Hepatocyte (in vitro differentiated cells): ENCODE measurements around the gene KRT7. TPM values are rescaled to one million over a fixed set of nuclear protein-coding genes. Genes with fewer than 3 reads are reported as not detected.

Experiments
- DNase-seq: peaks from one replicate; pipeline ENCODE4 v3.0.0-alpha.2; 2016; ENCODE audit warnings: low spot score
- H2AFZ ChIP-seq: fragments of 200-600 bp; sonication (generic); 2 replicates; pipeline ENCODE4 v1.6.0; 2016; ENCODE audit warnings: antibody characterized with exemption, mild to moderate bottlenecking
- H3K27ac ChIP-seq: fragments of 200-600 bp; sonication (generic); 2 replicates; pipeline ENCODE4 v1.5.1; 2016; ENCODE audit warnings: mild to moderate bottlenecking
- H3K27me3 ChIP-seq: fragments of 200-600 bp; sonication (generic); 2 replicates; pipeline ENCODE4 v1.6.1; 2016
- H3K36me3 ChIP-seq: fragments of 200-600 bp; sonication (generic); replicated peaks from 2 replicates; pipeline ENCODE4 v1.5.1; 2016; ENCODE audit warnings: low read depth; ENCODE audit not compliant: insufficient read depth
- H3K4me1 ChIP-seq: fragments of 200-600 bp; sonication (generic); 2 replicates; pipeline ENCODE4 v1.5.1; 2016; ENCODE audit warnings: mild to moderate bottlenecking, moderate library complexity; ENCODE audit not compliant: insufficient read depth
- H3K4me2 ChIP-seq: fragments of 200-600 bp; sonication (generic); 2 replicates; pipeline ENCODE4 v1.6.0; 2016
- H3K4me3 ChIP-seq: fragments of 200-600 bp; sonication (generic); 2 replicates; pipeline ENCODE4 v1.5.1; 2016; ENCODE audit warnings: mild to moderate bottlenecking
- H3K79me2 ChIP-seq: fragments of 200-600 bp; sonication (generic); 2 replicates; pipeline ENCODE4 v1.6.0; 2017; ENCODE audit warnings: mild to moderate bottlenecking
- H3K9me2 ChIP-seq: fragments of 200-600 bp; sonication (generic); replicated peaks from 2 replicates; pipeline ENCODE4 v1.6.0; 2017; ENCODE audit warnings: mild to moderate bottlenecking; ENCODE audit not compliant: insufficient read depth
- H3K9me3 ChIP-seq: fragments of 200-600 bp; sonication (generic); 2 replicates; pipeline ENCODE4 v1.5.1; 2016; ENCODE audit warnings: low read depth, mild to moderate bottlenecking
- H4K20me1 ChIP-seq: fragments of 200-600 bp; sonication (generic); 2 replicates; pipeline ENCODE4 v1.6.0; 2016; ENCODE audit warnings: mild to moderate bottlenecking; ENCODE audit not compliant: insufficient read depth, poor library complexity, severe bottlenecking
- CTCF ChIP-seq: fragments of 200-600 bp; sonication (generic); IDR thresholded peaks from 2 replicates; pipeline ENCODE4 v1.5.1; 2016; ENCODE audit warnings: antibody characterized with exemption, mild to moderate bottlenecking; ENCODE audit not compliant: poor library complexity
- EZH2 ChIP-seq: fragments of 200-600 bp; sonication (generic); IDR thresholded peaks from 2 replicates; pipeline ENCODE4 v1.6.1; 2016; ENCODE audit warnings: antibody characterized with exemption, mild to moderate bottlenecking, borderline replicate concordance
- EZH2phosphoT487 ChIP-seq: fragments of 200-600 bp; sonication (generic); IDR thresholded peaks from one replicate; pipeline ENCODE4 v1.6.1; 2018; ENCODE audit warnings: antibody characterized with exemption, mild to moderate bottlenecking, low read depth, moderate library complexity; ENCODE audit not compliant: unreplicated experiment, severe bottlenecking
- WGBS: methylation state at CpG from one replicate; pipeline ENCODE4 v1.1.6; 2016; ENCODE audit warnings: low lambda C conversion rate; ENCODE audit errors: missing lambda C conversion rate; 5-methylcytosine and 5-hydroxymethylcytosine counted together
- polyA plus RNA-seq: library from polyadenylated mRNA; unstranded; fragments of >200 nt; fragmentation: Nextera tagmentation; extraction: Ambion mirVana; gene quantifications from 2 replicates; pipeline ENCODE4 v1.2.1, GENCODE V29; 2016
- total RNA-seq: library from RNA; depleted of rRNA; stranded (reverse); fragments of >200 nt; gene quantifications from 2 replicates; pipeline ENCODE4 v1.2.3, GENCODE V29; 2014

Gene KRT7
- total and polyA plus RNA-seq, 2 experiments from 2014 or later = 27.1 to 33.3 TPM

GRCh38 chr12:52193532-52193931, 39.5 kb upstream of the KRT7 start:
- Histone ChIP-seq H3K27ac (peak overlapping the region; percentile 86), H3K4me1 (peaks cover 45% of the 10 kb centered on the region), H3K4me2 (peak overlapping the region; percentile 35)

GRCh38 chr12:52193991-52194390, 39.1 kb upstream of the KRT7 start:
- H3K4me2 ChIP-seq = peak overlapping the region; percentile 35
- peak overlapping the region; percentile 86 for H3K27ac ChIP-seq

More at GRCh38 chr12:52193532-52193931, 39.5 kb upstream of the KRT7 start:
- Histone ChIP-seq H3K27me3 (no peaks in the 10 kb centered on the region), H3K79me2 (no peaks in the 10 kb centered on the region), H3K9me3 (no peaks in the 10 kb centered on the region), H3K36me3 (no peaks in the 10 kb centered on the region), H3K4me3 (no peak overlapping the region), H2AFZ (no peak overlapping the region), H4K20me1 (no peaks in the 10 kb centered on the region), H3K9me2 (no peaks in the 10 kb centered on the region)
- WGBS = 62% methylated on average over 5 of the region's 6 CpGs
- no peak for DNase-seq
- TF ChIP-seq CTCF (no peak), EZH2 (no peak), EZH2phosphoT487 (no peak)

GRCh38 chr12:52195065-52195730, 37.8 kb upstream of the KRT7 start:
- H3K36me3 ChIP-seq = no peaks in the 10 kb centered on the region
- no peaks in the 10 kb centered on the region for H3K9me2 ChIP-seq
- DNase-seq = peak; percentile 49
- no peak overlapping the region for H3K4me3 ChIP-seq
- no peak for TF ChIP-seq EZH2phosphoT487
- TF ChIP-seq EZH2 = no peak
- TF ChIP-seq CTCF = no peak
- WGBS = 77% methylated on average over 8 of the region's 8 CpGs
- peaks cover 39% of the 10 kb centered on the region for H3K4me1 ChIP-seq
- no peaks in the 10 kb centered on the region for H3K9me3 ChIP-seq
- H4K20me1 ChIP-seq = no peaks in the 10 kb centered on the region
- peak overlapping the region; percentile 35 for H3K4me2 ChIP-seq
- no peak overlapping the region for H2AFZ ChIP-seq
- H3K27me3 ChIP-seq = no peaks in the 10 kb centered on the region
- H3K79me2 ChIP-seq = no peaks in the 10 kb centered on the region
- H3K27ac ChIP-seq = peak overlapping the region; percentile 86

More at GRCh38 chr12:52193991-52194390, 39.1 kb upstream of the KRT7 start:
- no peaks in the 10 kb centered on the region for H3K36me3 ChIP-seq
- no peaks in the 10 kb centered on the region for H3K27me3 ChIP-seq
- peaks cover 45% of the 10 kb centered on the region for H3K4me1 ChIP-seq
- TF ChIP-seq EZH2 = no peak
- TF ChIP-seq CTCF = no peak
- WGBS = 56% methylated on average over 6 of the region's 6 CpGs
- H3K4me3 ChIP-seq = no peak overlapping the region
- peak; percentile 62 for DNase-seq
- H2AFZ ChIP-seq = no peak overlapping the region
- no peaks in the 10 kb centered on the region for H4K20me1 ChIP-seq
- no peaks in the 10 kb centered on the region for H3K9me2 ChIP-seq
- H3K9me3 ChIP-seq = no peaks in the 10 kb centered on the region
- no peaks in the 10 kb centered on the region for H3K79me2 ChIP-seq
